ENCODE results near the gene FAM83C.
A peak's percentile ranks its signal among the peaks of the same experiment; 100 is the strongest.

The FAM83C gene

GRCh38 chr20:35298264-35298663 is 6.0 kb upstream of the FAM83C start:
- DNase-seq (ENCODE audit: low spot score), result no peak

DNA sequence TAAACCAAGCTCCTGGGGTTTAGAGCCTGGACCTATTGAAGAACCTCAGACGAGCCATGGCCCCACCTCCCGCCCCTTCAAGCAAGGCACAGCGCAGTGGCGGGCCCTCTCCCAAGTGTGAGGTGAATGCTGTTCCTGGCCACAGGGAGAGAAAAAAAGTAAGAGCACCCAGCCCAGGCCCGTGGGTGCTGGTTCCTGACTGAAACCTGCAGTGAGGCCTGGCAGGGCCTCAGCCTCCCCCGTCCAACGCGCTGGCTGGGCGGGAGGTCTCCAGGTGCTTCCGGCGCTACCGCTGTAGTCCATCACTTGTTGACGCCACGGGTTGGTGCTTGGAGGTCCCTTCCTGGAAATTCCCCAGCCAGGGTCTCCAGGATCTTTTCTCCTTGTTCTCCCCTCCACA is 5.5 kb upstream of the FAM83C start:
- no peak for DNase-seq (ENCODE audit: low spot score)

GRCh38 chr20:35297155-35297554 is 4.9 kb upstream of the FAM83C start:
- no peak for DNase-seq (ENCODE audit: low spot score)

DNA sequence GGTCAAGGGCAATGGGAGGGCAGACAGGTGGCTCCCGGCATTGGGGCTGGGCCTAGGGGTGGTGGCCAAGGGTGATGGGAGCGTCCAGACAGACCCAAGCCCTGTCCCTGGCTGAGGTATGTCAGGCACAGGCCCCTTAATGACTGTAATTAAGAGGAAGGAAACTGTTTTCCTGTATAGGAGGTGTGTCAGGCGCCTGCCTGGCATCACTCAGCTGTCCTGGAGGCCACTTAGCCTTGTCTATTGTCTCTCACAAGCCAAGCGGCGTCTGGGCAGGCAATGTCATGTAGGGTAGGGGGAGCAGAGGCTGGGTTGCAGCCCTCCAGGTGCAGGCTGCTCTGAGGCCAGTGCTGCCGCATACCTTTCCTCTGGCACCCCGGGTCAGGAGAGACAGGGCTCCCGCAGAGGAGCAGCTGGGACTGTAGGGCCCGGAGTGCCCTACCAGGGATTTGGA is 3.9 kb upstream of the FAM83C start:
- no peak for DNase-seq (ENCODE audit: low spot score)

DNA sequence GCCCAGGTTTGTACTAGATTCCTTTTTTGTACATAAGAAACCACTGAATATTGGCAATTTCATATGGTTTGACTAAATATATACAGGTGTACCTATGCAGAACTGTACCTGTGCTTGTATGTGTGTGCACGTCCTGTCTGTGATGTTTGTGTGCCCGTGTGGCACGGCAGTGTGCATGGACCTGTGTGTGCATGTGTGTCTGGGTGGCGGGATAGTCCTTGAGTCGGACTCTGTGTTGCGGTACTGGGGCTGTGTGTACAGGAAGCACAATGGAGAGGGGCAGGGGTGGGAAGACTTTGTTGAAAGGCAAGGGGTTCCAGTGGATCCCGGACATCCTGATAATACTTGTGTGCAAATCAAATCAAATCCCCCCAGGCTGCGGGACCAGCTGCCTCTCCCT is 3.4 kb upstream of the FAM83C start:
- no peak for DNase-seq (ENCODE audit: low spot score)

DNA sequence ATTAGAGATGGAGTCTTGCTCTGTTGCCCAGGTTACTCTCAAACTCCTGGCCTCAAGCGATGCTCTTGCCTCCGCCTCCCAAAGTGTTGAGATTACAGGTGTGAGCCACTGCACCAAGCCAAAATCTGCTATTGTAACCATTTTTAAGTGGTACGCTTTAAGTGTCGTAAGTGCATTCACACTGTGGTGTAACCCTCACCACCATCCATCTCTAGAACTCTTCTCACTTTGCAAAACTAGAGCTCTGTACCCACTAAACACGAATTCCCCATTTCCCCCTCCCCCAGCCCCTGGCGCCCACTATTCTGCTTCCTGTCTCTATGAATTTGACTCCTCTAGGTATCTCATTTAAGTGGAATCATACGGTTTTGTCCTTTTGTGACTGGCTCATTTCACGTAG is 2.8 kb upstream of the FAM83C start:
- DNase-seq (ENCODE audit: low spot score), result no peak

DNA sequence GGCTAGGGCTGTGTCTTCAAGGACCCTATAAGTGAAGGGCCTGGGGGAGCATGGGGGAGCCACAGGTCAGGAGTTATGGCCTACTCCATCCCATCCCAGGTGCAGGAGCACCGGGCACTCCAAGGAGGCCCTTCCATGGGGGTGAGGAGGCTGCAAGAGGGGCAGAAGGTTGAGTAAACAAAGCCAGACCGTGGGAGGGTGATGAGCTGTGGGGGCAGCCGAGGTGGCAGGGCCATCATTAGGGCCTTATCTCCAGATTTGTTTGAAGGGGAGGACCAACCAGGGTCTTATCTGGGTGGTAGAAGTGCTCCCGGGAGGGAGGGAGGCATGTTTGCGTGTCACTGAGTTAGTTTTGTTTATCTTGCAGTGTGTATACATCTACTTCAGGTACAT is 2.1 kb upstream of the FAM83C start:
- no peak for DNase-seq (ENCODE audit: low spot score)

DNA sequence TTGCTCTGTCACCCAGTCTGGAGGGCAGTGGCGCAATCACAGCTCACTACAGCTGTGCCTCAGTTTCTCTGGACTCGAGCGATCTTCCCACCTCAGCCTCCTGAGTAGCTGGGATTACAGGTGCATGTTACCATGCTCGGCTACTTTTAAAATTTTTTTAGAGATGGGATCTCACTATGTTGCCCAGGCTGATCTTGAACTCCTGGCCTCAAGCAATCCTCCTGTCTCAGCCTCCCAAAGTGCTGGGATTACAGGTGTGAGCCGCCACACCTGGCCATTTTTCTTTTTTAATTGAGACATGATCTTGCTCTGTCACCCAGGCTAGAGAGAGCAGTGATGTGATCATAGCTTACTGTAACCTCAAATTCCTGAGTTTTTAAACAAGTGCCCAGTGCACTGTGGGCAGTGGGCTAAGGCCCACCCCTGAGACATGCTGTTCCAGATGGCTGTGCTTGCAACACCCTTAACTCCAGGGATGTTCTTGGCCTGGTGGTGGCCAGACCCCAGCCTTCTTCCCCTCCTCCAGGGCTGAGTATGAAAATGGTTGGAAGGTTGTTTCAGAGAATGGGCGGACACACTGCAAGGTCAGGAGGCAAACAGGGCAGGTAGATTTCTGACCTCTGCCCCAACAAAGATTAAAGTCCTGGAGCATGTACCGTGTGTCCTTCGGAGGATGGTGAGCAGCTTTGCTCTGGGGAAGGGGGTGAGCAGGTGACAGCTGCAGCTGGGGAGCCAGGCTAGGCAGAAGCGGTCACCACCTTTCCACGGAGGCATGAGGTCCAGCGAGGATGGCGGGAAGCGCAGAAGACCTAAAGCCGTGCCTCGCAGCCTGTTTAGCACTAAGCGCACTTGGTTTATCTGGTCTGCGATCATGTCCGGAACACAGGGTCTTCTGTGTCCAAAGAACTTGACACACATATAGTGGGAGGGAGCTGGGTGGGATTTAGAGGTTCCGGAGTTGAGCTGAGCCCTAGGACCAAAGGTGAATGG is 1.4 kb upstream of the FAM83C start:
- no peak for DNase-seq (ENCODE audit: low spot score)

DNA sequence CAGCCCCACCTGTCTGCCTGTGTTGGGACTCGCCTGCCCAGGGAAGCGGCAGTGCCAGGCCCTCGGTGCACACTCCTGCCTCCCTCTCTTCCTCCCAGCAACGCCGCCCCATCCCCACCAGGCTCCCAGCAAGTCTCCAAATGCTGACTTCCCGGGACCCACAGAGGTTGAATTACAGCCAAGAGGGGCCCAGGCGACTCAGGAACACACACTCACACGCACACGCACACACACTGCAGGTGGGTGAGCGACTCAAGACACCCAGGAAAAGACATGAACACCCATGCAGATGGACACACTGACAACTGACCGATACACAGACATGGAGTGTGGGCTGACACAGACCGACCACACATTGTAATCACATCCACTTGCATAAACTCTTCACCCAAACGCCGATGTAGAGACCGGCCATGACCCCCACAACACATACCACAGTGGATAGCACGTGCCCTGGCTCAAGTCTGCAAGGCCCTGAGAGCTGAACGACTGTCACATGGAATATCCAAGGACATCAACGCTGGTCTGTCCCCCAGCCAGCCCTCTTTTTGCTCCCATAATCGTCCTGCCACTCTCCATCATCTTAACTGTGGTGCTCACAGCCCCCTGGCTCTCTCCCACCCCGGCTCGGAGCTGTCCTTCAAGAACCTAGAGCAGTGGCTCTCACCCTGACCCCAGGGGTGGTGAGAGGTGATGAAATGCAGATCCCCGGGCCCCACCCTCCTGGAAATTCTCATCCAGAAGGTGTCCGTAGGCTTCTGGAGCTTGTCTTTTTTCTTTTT is 470 bp upstream of the FAM83C start:
- DNase-seq (ENCODE audit: low spot score), result no peak

DNA sequence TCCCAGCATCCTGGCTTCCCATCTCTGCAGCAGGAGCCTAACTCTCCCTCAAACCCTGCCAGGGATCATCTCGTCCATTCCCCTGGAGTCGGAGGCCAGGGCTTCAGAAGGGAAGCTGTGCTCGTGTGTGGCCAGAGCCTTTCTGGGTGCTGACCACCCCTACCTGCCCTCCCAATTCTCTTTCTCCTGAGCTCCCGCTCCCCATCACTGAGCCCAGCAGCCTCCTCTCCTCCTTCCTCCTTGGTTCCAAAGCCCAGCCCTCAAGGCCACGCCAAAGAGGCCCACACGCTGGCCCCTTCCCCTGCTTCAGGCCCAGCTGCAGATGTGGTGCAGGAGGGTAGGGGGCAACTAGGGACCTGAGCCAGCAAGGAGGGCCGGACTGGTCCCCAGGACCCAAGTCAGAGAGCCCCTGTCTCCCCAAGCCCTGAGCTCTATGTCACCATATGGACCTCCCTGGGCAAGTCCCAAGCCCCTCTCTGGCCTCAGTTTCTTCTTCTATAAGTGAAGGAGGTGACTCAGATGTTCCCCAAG is 1.3 kb downstream of the FAM83C start:
- no peak for DNase-seq (ENCODE audit: low spot score)

- DNase-seq (ENCODE audit: low spot score), result no peak
Observed at GRCh38 chr20:35290186-35290886, 1.9 kb downstream of the FAM83C start.

DNA sequence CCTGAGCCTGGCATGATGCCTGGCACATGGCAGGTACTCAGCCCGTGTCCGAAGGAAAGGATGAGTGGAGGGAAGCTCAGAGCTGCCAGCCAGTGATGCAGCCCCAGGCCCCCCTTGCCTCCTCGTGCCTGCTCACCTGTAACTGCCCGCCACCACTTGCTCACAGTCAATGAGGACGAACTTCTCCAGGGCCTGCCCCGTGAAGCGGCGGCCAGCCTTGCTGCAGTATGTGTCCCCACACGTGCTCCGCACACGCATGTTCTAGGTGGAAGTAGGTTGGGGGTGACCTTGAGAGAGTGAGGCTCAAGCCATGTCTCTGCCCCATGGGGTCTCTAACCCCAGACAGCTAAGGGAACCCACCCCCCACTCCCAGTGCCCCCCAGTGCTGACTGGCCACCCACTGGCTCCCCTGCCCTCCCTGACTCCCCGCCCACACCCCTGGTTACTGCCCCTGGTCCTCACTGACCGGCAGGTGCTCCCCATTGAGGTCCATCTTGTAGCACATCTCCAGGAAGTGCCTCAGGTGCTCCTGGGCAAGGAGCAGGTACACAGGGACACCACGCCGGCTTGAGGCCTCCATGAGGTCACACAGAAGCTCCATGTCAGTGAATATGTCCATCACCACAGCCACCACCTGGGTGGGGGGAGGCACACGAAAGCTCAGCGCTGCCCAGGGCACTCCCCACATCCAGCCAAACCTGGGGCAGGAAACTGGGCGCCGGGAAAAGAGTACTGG is 3.7 kb downstream of the FAM83C start:
- DNase-seq (ENCODE audit: low spot score), result no peak

DNA sequence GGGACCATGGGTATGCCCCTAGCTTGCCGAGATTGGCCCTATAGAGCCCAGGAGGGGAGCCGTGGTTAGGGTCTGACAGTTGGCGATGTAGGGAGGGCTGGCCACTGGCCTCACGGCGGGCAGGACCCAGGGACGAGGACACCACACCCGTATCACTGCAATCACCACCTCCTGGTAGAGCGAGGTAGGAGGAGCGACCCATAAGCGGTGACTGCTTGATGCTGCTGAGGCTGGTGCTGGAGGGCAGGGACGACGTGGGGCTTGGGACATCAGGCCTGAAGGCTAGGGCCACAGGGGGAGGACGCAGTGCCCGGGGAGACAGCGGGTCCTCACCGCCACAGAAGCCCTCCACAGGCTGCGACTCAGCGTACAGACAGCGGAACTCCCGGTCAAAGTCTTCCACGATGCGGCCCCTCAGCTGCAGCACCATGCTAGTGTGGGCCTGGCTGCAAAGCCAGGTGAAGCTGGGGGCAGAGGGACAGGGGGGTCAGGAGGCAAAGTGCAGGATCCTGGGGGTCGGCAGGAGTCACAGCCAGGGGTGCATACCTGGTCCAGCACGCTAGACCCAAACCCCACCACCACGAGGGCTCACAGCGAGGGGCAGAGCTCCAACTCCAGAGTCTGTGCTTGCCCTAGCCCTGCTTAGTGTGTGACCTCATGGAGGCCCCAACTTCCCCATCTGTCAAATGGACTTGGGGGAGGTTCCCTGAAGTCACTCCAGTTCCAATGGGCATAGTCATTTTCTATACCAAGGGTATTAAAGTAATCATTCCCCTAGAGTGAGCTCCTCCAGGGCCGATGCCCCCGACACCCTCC is 4.5 kb downstream of the FAM83C start:
- no peak for DNase-seq (ENCODE audit: low spot score)

- DNase-seq (ENCODE audit: low spot score), result no peak
Observed at GRCh38 chr20:35286899-35287508, 5.2 kb downstream of the FAM83C start.

GRCh38 chr20:35286077-35286898 is 5.9 kb downstream of the FAM83C start:
- DNase-seq (ENCODE audit: low spot score), result no peak

GRCh38 chr20:35285806-35286076 is 6.5 kb downstream of the FAM83C start:
- no peak for DNase-seq (ENCODE audit: low spot score)

DNA sequence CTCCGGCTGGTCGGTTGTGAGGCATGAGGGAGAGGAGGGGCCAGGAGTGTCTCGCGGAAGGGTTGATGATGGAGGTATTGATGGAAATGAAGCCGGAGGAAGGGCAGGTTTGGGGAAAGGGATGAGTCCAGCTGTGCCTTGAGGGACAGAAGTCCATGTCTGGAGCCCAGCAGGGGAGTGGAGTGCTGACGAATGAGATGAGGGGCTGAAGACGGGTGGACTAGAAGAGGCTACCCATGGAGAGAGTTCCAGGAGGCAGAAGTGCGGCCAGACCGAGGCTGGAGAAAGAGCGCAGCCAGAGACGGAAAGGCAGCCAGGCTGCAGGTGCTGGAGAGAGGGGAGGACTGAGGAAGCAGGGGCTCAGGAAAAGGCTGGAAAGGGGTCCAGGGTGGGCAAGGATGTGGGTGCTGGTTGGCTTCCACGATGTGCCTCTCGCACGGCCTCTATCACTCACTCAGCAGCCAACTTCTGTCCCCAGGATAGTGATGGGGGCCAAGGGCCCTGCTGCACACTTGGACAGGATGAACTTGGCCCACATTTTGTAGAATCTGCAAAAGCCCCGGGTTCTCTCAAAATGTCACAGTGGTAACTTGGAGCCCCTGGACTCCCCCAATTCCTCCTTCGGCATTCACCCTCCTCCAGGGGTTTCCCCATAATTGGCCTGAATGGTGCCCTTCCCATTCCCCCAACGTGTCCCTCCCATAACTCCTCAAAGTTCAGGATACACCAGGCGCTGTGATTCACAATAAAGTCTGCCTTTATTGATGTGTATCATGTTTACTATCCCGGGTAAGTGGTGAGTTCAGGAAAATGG is 7.0 kb downstream of the FAM83C start:
- no peak for DNase-seq (ENCODE audit: low spot score)

GRCh38 chr20:35284267-35284991 is 7.8 kb downstream of the FAM83C start, which contains the start of gene EIF6:
Gene EIF6 (minus strand): TSS chr20:35284772. CDS start chr20:35284487, 285 bp downstream.
- peak; percentile 81 for DNase-seq (ENCODE audit: low spot score)

All from Ammon's horn (tissue), 1 donor.